Trophoblast cell (in vitro differentiated cells and primary cell): Measurements from ENCODE around the gene MTG1.
A peak's percentile ranks its signal among the peaks of the same experiment; 100 is the strongest.
"Not testable (repeated sequence)": the region's sequence is repeated elsewhere in the genome, so short reads cannot be mapped to it uniquely, and the experiment has no call there.

Experiments
- DNase-seq, 2 donors: peaks; one replicate each; pipeline ENCODE4 v3.0.0-alpha.2; 2016
- H2AFZ ChIP-seq: 2 replicates; pipeline ENCODE4 v1.6.1; 2013; ENCODE audit warnings: low read length, moderate library complexity, mild to moderate bottlenecking; ENCODE audit not compliant: insufficient read depth, poor library complexity
- H2AK5ac ChIP-seq: 2 replicates; pipeline ENCODE4 v1.6.1; 2013; ENCODE audit warnings: mild to moderate bottlenecking, low read length
- H2BK120ac ChIP-seq: 2 replicates; pipeline ENCODE4 v1.6.1; 2013; ENCODE audit warnings: low read length, mild to moderate bottlenecking, moderate library complexity; ENCODE audit not compliant: insufficient read depth, poor library complexity
- H2BK12ac ChIP-seq: 2 replicates; pipeline ENCODE4 v1.6.1; 2013; ENCODE audit warnings: mild to moderate bottlenecking, low read length, moderate library complexity
- H2BK5ac ChIP-seq: 2 replicates; pipeline ENCODE4 v1.6.1; 2013; ENCODE audit warnings: low read length, low read depth, moderate library complexity, mild to moderate bottlenecking; ENCODE audit not compliant: poor library complexity
- H3K14ac ChIP-seq: 2 replicates; pipeline ENCODE4 v1.6.1; 2013; ENCODE audit warnings: mild to moderate bottlenecking, low read length
- H3K18ac ChIP-seq: 2 replicates; pipeline ENCODE4 v1.6.1; 2013; ENCODE audit warnings: mild to moderate bottlenecking, low read length
- H3K23ac ChIP-seq: 2 replicates; pipeline ENCODE4 v1.6.1; 2013; ENCODE audit warnings: low read length
- H3K27ac ChIP-seq: 2 replicates; pipeline ENCODE4 v1.5.1; 2013; ENCODE audit warnings: low read depth, mild to moderate bottlenecking, inconsistent platforms, low read length, moderate library complexity
- H3K27me3 ChIP-seq: 2 replicates; pipeline ENCODE4 v1.6.1; 2013; ENCODE audit warnings: inconsistent platforms, mild to moderate bottlenecking, low read length, moderate library complexity; ENCODE audit not compliant: insufficient read depth
- H3K36me3 ChIP-seq, 2 experiments: 1 replicate in 1 of 2; 2 replicates in 1 of 2; pipeline ENCODE4 v1.6.1; 2013; ENCODE audit warnings: low read length in 2 of 2, mild to moderate bottlenecking in 2 of 2, moderate library complexity in 1 of 2; ENCODE audit not compliant: insufficient read depth in 2 of 2, control insufficient read depth in 1 of 2
- H3K4ac ChIP-seq: 2 replicates; pipeline ENCODE4 v1.6.1; 2013; ENCODE audit warnings: low read depth, mild to moderate bottlenecking, low read length, moderate library complexity
- H3K4me1 ChIP-seq, 2 experiments: 1 replicate in 1 of 2; 2 replicates in 1 of 2; pipeline ENCODE4 v1.6.1; 2013; ENCODE audit warnings: low read length in 2 of 2, mild to moderate bottlenecking in 2 of 2, moderate library complexity in 1 of 2; ENCODE audit not compliant: insufficient read depth in 2 of 2, control insufficient read depth in 1 of 2
- H3K4me2 ChIP-seq: 2 replicates; pipeline ENCODE4 v1.6.1; 2013; ENCODE audit warnings: inconsistent platforms, mild to moderate bottlenecking, low read length, moderate library complexity
- H3K4me3 ChIP-seq: 2 replicates; pipeline ENCODE4 v1.5.1; 2013; ENCODE audit warnings: mild to moderate bottlenecking, low read depth, low read length, inconsistent platforms
- H3K79me1 ChIP-seq: one replicate; pipeline ENCODE4 v1.6.1; 2013; ENCODE audit warnings: low read length
- H3K79me2 ChIP-seq: 2 replicates; pipeline ENCODE4 v1.6.1; 2013; ENCODE audit warnings: low read length, mild to moderate bottlenecking; ENCODE audit not compliant: control insufficient read depth, insufficient read depth, poor library complexity
- H3K9ac ChIP-seq: 2 replicates; pipeline ENCODE4 v1.6.1; 2013; ENCODE audit warnings: mild to moderate bottlenecking, low read length
- H3K9me3 ChIP-seq: 2 replicates; pipeline ENCODE4 v1.6.1; 2013; ENCODE audit warnings: low read depth, mild to moderate bottlenecking, control low read depth, inconsistent platforms, low read length; ENCODE audit not compliant: insufficient read depth
- H4K12ac ChIP-seq: 2 replicates; pipeline ENCODE4 v1.6.1; 2013; ENCODE audit warnings: low read depth, mild to moderate bottlenecking, low read length, moderate library complexity
- H4K8ac ChIP-seq: 2 replicates; pipeline ENCODE4 v1.6.1; 2013; ENCODE audit warnings: low read depth, mild to moderate bottlenecking, low read length, moderate library complexity
- H4K91ac ChIP-seq: one replicate; pipeline ENCODE4 v1.6.1; 2013; ENCODE audit warnings: low read depth, mild to moderate bottlenecking, low read length, moderate library complexity
- WGBS: extraction: QIAGEN DNeasy Blood & Tissue Kit; methylation state at CpG from one replicate; pipeline ENCODE4 v1.1.7; 2013; ENCODE audit warnings: missing lambda C conversion rate; ENCODE audit not compliant: insufficient read length, insufficient coverage; ENCODE audit errors: extremely low coverage; 5-methylcytosine and 5-hydroxymethylcytosine counted together

Gene MTG1

DNA sequence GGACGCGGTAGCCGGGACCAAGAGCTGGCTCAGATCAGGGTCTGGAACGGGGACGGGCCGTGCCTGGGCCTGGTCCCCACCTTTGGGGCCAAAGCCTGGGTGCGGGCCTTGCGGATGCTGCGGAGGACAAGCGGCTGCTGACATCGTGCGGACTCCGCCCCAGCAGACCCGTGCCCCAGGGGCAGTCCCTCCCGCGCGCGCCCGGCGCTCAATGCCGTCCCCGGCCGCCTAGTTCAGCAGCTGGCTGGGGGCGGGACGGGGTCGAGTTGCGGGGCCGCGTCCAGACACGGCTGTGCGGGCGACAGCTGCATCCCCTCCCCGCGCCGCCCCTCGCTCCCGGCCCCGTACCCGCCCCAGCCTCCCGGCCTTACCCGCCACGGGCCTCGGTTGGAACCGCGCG, 30.1 kb downstream of the MTG1 start:
- not testable (repeated sequence) for DNase-seq, H3K14ac ChIP-seq, H3K79me1 ChIP-seq, H3K27me3 ChIP-seq, H3K4me1 ChIP-seq, H3K4ac ChIP-seq, H4K91ac ChIP-seq, H4K8ac ChIP-seq, H3K79me2 ChIP-seq, H3K4me3 ChIP-seq, H2AFZ ChIP-seq, H3K4me2 ChIP-seq, H2AK5ac ChIP-seq, H3K9ac ChIP-seq, H3K23ac ChIP-seq, H4K12ac ChIP-seq, H2BK120ac ChIP-seq, H2BK12ac ChIP-seq, H3K18ac ChIP-seq, H2BK5ac ChIP-seq, H3K9me3 ChIP-seq, H3K27ac ChIP-seq
- no CpG with 5 or more reads among the region's 46 CpGs for WGBS
- H3K36me3 ChIP-seq: peaks cover 23% of the 10 kb centered on the region in 2 experiments

- DNase-seq, H3K18ac ChIP-seq, H3K14ac ChIP-seq, H3K27me3 ChIP-seq, H3K4ac ChIP-seq, H3K79me1 ChIP-seq, H3K27ac ChIP-seq, H3K23ac ChIP-seq, H4K12ac ChIP-seq, H3K4me3 ChIP-seq, H3K4me1 ChIP-seq, H3K79me2 ChIP-seq, H2AK5ac ChIP-seq, H2BK120ac ChIP-seq, H4K91ac ChIP-seq, H4K8ac ChIP-seq, H2AFZ ChIP-seq, H3K9me3 ChIP-seq, H2BK12ac ChIP-seq, H2BK5ac ChIP-seq, H3K9ac ChIP-seq: not testable (repeated sequence)
- WGBS: no CpG with 5 or more reads among the region's 37 CpGs
- H3K4me2 ChIP-seq: peak within 1 kb of the TSS; percentile 47
- H3K36me3 ChIP-seq: peaks cover 18% of the 10 kb centered on the region in 2 experiments
Measured at GRCh38 chr10:133424601-133425000, 30.6 kb downstream of the MTG1 start, which contains the start of gene SPRN. TSS of gene SPRN (minus strand) at chr10:133424625. CDS start at chr10:133423681, 944 bp downstream.

DNA sequence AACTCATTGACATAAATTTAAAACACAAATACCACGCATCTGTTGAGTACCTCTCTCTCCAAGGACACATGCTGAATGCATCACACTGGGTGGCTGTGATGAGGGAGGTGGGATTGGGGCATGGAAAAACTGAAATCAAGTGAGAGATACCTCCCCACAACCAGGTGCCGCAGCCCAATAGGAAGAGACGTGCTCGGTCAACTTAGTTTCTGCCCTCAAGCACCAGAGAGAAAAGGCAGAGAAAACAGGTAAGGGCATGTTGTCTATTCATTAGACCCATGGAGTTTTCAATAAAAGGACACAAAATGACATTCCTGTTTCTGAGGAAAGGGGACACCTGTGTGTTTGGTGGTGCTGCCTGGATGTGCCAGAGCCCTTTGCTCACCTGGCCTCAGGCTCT, 35.6 kb downstream of the MTG1 start:
- H3K4me2 ChIP-seq, H3K9me3 ChIP-seq, H3K23ac ChIP-seq, H3K4me3 ChIP-seq, H3K79me2 ChIP-seq, H3K27ac ChIP-seq, H4K91ac ChIP-seq, H2BK120ac ChIP-seq, H2AFZ ChIP-seq, H3K4me1 ChIP-seq, H3K14ac ChIP-seq, H2AK5ac ChIP-seq, H3K79me1 ChIP-seq, H3K36me3 ChIP-seq, H4K8ac ChIP-seq, H3K18ac ChIP-seq, H2BK5ac ChIP-seq, H2BK12ac ChIP-seq, H3K9ac ChIP-seq, H3K4ac ChIP-seq, H4K12ac ChIP-seq, DNase-seq, H3K27me3 ChIP-seq: not testable (repeated sequence)
- no CpG with 5 or more reads among the region's 4 CpGs for WGBS

DNA sequence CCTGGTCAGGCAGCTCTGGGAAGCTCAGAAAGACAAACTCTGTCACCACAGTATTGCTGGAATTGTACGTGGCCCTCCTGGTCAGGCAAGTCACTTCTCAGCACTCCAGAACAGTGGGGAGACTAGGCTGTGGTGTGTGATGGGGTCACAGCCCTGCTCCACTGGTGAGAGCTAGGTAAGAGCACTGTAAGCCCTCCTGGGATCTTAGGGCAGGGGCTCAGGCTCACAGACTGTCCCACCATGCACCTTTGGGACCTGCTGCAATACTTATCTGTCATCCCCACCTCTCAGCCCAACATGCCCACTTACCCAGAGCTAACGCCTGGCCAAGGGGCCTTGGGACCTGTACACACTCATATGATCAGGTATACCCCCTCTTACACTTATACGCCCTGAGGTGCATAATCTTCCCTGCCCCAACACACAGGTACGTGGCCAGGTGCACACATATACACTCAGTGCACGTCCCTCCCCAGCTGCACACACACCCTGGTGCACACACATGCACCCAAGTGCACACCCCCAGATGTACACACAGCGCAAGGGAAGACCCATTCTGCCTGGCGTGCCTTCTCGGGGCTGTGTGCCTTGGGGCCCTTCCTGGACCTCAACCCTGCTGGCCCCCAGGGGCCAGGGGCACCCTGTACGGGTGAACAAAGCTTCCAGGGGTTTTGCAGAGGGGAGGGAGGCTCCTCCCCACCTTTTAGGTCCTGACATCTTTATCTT, 38.1 kb downstream of the MTG1 start:
- H3K4me2 ChIP-seq, H4K91ac ChIP-seq, H3K36me3 ChIP-seq, H3K4me3 ChIP-seq, H3K79me2 ChIP-seq, H2BK120ac ChIP-seq, H2BK12ac ChIP-seq, H4K8ac ChIP-seq, H4K12ac ChIP-seq, H3K4me1 ChIP-seq, H3K9me3 ChIP-seq, DNase-seq, H3K79me1 ChIP-seq, H2BK5ac ChIP-seq, H3K4ac ChIP-seq, H3K23ac ChIP-seq, H3K18ac ChIP-seq, H3K9ac ChIP-seq, H2AFZ ChIP-seq, H3K27me3 ChIP-seq, H3K14ac ChIP-seq, H2AK5ac ChIP-seq, H3K27ac ChIP-seq: not testable (repeated sequence)
- no CpG with 5 or more reads among the region's 9 CpGs for WGBS
